ENCODE results near the gene PCDHA11.

PCDHA11 gene

GRCh38 chr5:140881889-140882590 is 13.3 kb downstream of the PCDHA11 start, which contains the start of gene PCDHA13:
PCDHA13 (plus strand) TSS chr5:140882124; CDS start chr5:140882269, 145 bp downstream.
- in situ Hi-C loops (cut with HindIII; ENCODE audit: low sequenced_read_pairs), result no loop called here
- no peak for TF ChIP-seq CTCF (IDR thresholded peaks at IDR 0.05; ENCODE audit: low read depth, low read length, missing control alignments)
- DNase-seq (ENCODE audit: low read depth), result no peak
- no peak within 1 kb of the TSS for H3K4me3 ChIP-seq (ENCODE audit: low read depth, low read length)

- no peak overlapping the region for H3K4me3 ChIP-seq (ENCODE audit: low read depth, low read length)
- DNase-seq (ENCODE audit: low read depth), result no peak
- in situ Hi-C loops (cut with HindIII; ENCODE audit: low sequenced_read_pairs), result no loop called here
- no peak for TF ChIP-seq CTCF (IDR thresholded peaks at IDR 0.05; ENCODE audit: low read depth, low read length, missing control alignments)
Observed at GRCh38 chr5:140882591-140882899, 13.8 kb downstream of the PCDHA11 start.

GRCh38 chr5:140883373-140883772 is 14.6 kb downstream of the PCDHA11 start:
- no peak overlapping the region for H3K4me3 ChIP-seq (ENCODE audit: low read depth, low read length)
- no peak for TF ChIP-seq CTCF (IDR thresholded peaks at IDR 0.05; ENCODE audit: low read depth, low read length, missing control alignments)
- no peak for DNase-seq (ENCODE audit: low read depth)
- in situ Hi-C loops (cut with HindIII; ENCODE audit: low sequenced_read_pairs), result no loop called here

- no peak for TF ChIP-seq CTCF (IDR thresholded peaks at IDR 0.05; ENCODE audit: low read depth, low read length, missing control alignments)
- H3K4me3 ChIP-seq (ENCODE audit: low read depth, low read length), result no peak overlapping the region
- in situ Hi-C loops (cut with HindIII; ENCODE audit: low sequenced_read_pairs), result no loop called here
- DNase-seq (ENCODE audit: low read depth), result no peak
Observed at GRCh38 chr5:140883927-140884697, 15.4 kb downstream of the PCDHA11 start.

- TF ChIP-seq CTCF (IDR thresholded peaks at IDR 0.05; ENCODE audit: low read depth, low read length, missing control alignments), result no peak
- H3K4me3 ChIP-seq (ENCODE audit: low read depth, low read length), result no peak overlapping the region
- no peak for DNase-seq (ENCODE audit: low read depth)
- in situ Hi-C loops (cut with HindIII; ENCODE audit: low sequenced_read_pairs), result no loop called here
Observed at GRCh38 chr5:140916325-140916724, 47.6 kb downstream of the PCDHA11 start.

Measured in astrocyte of the cerebellum (primary cell).